OCI-LY3 (cell line): ENCODE data around the gene KLHL29.

Experiments
- CTCF ChIP-seq: fragments of 200-600, 300-600 bp; sonication (generic); IDR thresholded peaks from 2 replicates; pipeline ENCODE4 v1.5.1; 2014; ENCODE audit warnings: antibody characterized with exemption, low read length, low read depth
- EZH2phosphoT487 ChIP-seq: fragments of 200-600 bp; shearing (Covaris generic); IDR thresholded peaks from 2 replicates; pipeline ENCODE4 v1.6.1; 2018; ENCODE audit warnings: antibody characterized with exemption, mixed run types, low read depth

GRCh38 chr2:23513872-23514793 lies 129.2 kb downstream of the KLHL29 start:
- TF ChIP-seq CTCF: no peak
- no peak for TF ChIP-seq EZH2phosphoT487
